Mucosa of descending colon (tissue), 3 donors: ENCODE data around the gene PHF1. TPM values are rescaled to one million over a fixed set of nuclear protein-coding genes. Genes with fewer than 3 reads are reported as not detected.
A peak's percentile ranks its signal among the peaks of the same experiment; 100 is the strongest.

Experiments
- ATAC-seq: fragments of 200-7000 bp; cut with Tn5 transposase; one replicate; pipeline ENCODE4 v1.9.1; 2020; ENCODE audit warnings: mild to moderate bottlenecking, moderate library complexity
- DNase-seq, 3 donors: peaks; one replicate each; pipeline ENCODE4 v3.0.0-alpha.2; 2020
- H3K36me3 ChIP-seq: fragments of 200-600 bp; one replicate; pipeline ENCODE4 v1.8.0; 2021; ENCODE audit warnings: low read depth, mild to moderate bottlenecking
- H3K4me1 ChIP-seq: fragments of 200-600 bp; one replicate; pipeline ENCODE4 v1.8.0; 2021; ENCODE audit warnings: low read depth, mild to moderate bottlenecking
- H3K4me3 ChIP-seq: fragments of 200-600 bp; one replicate; pipeline ENCODE4 v1.8.0; 2021; ENCODE audit warnings: mild to moderate bottlenecking
- H3K9me3 ChIP-seq: fragments of 200-600 bp; one replicate; pipeline ENCODE4 v1.8.0; 2021; ENCODE audit warnings: mild to moderate bottlenecking
- intact Hi-C, 2 donors: fragments of 100-400 bp; cut with DNase I in 1 of 2; cut with micrococcal nuclease in 1 of 2; formaldehyde crosslinking; loops; one replicate each; pipeline versions ENCODE4 v1.11.0 to v1.11.1; 2022; cut with DNase I, micrococcal nuclease
- total RNA-seq, 3 donors: library from RNA; stranded (reverse); fragmentation: NEBNext Ultra II Directional in 2 of 3; extraction: Animal tissue kit (Norgen Biotek cat#: 25700) in 2 of 3; gene quantifications; one replicate each; pipeline versions ENCODE4 v1.2.1 to v1.2.4, GENCODE V29; 2021 to 2023
- TF ChIP-seq, protein P1 (sequence below): fragments of 200-600 bp; IDR thresholded peaks from one replicate; pipeline ENCODE4 v1.8.0; 2022; ENCODE audit warnings: antibody characterized with exemption, mild to moderate bottlenecking
- donor health status: DM: no; HTN: no; CAD: no; lungs with moderate emphysema.
- donor health status: DM: no; HTN: no; CAD: no.
- donor health status: DM: no; HTN: yes; CAD: no.

The PHF1 gene
- total RNA-seq, 3 donors from 2014 or later = 29.9 to 96.5 (median 38.1) TPM

DNA sequence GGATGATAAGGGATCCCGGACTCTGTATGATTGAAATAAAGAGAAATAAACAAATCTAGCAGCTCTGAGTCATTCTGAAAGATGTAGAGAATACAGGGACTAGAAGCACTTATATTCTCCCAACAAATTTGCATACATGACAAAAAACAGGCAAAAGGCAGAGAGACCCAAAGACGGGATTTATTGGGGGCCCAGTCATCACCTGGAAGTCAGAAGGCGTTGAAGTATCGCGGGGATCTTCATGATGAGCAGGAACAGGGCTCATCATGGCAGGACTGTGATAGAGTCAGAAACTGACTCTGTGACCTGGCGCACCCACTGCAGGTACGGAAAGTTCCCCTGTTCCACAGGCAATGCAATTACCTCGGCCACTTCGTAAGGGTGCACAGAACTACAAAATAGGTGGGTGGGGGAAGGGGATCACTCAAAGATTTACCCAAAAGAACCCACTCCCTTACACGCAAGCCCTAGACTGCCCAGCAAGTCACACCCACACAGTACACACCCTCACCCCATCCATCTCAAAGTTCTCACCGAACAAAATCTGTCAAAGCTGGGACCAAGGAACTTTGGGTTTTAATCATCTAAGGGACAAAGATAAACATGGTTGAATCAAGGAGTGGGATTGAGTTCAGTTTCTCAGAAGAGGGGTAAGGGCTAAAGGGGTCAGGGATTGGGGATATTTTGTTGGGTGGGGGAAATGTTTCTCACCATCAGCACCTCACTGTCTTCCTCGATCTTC lies 5.7 kb downstream of the PHF1 start:
- TF ChIP-seq, protein P1, sequence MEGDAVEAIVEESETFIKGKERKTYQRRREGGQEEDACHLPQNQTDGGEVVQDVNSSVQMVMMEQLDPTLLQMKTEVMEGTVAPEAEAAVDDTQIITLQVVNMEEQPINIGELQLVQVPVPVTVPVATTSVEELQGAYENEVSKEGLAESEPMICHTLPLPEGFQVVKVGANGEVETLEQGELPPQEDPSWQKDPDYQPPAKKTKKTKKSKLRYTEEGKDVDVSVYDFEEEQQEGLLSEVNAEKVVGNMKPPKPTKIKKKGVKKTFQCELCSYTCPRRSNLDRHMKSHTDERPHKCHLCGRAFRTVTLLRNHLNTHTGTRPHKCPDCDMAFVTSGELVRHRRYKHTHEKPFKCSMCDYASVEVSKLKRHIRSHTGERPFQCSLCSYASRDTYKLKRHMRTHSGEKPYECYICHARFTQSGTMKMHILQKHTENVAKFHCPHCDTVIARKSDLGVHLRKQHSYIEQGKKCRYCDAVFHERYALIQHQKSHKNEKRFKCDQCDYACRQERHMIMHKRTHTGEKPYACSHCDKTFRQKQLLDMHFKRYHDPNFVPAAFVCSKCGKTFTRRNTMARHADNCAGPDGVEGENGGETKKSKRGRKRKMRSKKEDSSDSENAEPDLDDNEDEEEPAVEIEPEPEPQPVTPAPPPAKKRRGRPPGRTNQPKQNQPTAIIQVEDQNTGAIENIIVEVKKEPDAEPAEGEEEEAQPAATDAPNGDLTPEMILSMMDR = no peak
- H3K4me3 ChIP-seq = peak overlapping the region; percentile 44
- DNase-seq (no peak), ATAC-seq (no peak)
- peaks cover 5% of the 10 kb centered on the region for H3K36me3 ChIP-seq
- intact Hi-C loops = no loop called here
- H3K9me3 ChIP-seq = no peaks in the 10 kb centered on the region
- H3K4me1 ChIP-seq = peaks cover 35% of the 10 kb centered on the region

DNA sequence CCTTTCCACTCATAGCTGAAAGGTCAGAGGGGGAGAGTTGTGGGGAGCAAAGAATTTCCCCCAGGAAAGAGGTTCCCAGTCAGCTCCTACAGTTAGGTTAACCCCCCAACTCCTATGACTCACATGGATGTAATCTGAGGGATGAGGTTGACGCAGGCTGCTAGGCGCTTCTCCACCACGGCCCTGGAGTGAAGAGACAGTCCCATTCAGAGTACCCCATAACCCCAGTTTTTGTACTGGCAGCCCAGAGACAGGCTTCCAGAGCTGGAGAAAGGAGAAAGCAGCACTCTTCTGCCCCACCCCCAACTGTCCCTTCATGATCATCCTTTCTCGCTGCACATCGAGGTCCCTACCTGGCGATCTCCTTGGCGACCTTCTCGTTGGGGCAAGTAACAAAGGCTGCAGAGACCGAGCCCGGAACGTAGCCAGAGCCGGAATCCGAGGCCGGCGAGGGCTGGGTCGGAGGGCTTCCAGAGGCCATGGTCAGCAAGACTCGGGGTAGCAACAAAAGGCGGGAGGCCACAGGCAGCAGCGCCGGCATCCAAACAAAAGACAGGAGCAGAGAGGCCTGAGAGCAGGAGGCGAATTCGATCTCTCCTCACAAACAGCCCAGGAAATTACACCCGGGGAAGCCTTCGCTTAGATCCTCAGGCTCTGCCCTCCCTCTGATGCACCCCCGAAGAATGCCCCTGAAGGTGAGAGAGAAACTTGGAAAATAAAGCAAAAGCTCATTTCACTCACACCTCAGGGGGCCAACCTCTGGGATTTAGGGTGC lies 6.5 kb downstream of the PHF1 start:
- peaks cover 5% of the 10 kb centered on the region for H3K36me3 ChIP-seq
- TF ChIP-seq, protein P1 = no peak
- intact Hi-C loops = no loop called here
- peaks cover 27% of the 10 kb centered on the region for H3K4me1 ChIP-seq
- H3K9me3 ChIP-seq = no peaks in the 10 kb centered on the region
- DNase-seq = peak; percentile 45 to 64 (median 60)
- H3K4me3 ChIP-seq = peak overlapping the region; percentile 44
- ATAC-seq = no peak

DNA sequence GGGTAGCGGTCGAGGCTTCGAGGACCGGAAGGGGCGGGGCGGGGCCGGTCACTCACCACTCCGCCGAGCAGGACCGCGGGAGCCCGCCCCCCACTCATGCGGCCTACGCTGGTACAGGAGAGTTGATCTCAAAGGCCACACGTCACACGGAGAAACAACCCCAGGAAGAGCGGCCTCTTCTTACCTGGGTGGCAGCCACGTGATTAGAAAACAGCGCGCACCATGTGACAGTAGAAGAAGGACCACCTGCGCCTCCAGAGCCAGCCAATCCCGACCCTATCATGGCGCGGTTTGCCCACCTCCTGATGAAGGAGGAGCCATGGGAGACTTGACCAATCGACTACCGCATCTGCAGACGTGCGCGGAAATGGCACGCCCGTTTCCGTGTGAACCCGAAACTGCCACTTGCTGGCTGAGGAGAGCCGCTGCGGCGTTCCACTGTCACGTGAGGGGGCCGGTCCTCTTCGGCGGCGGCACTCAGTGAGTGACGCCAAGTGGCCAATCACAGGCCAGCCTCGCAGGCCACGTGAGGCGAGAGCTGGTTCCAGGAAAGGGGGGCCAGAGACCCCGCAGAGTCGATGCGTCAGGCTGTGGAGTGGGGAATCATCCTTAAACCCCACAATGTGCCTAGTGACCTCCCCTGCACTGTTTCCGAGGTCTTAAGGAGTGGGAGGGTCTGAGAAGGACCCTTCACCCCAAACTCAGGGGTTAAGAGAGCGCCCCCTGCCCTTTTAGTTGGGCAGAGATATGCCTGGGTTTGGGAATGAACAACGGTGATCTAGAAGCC lies 7.3 kb downstream of the PHF1 start, which contains the start of gene CUTA:
Gene CUTA (minus strand): TSS at position 205 of the 787 bp plus-strand sequence. CDS start 107 bp downstream, at position 98.
- Histone ChIP-seq H3K4me1 (peaks cover 21% of the 10 kb centered on the region), H3K36me3 (peaks cover 5% of the 10 kb centered on the region), H3K4me3 (peak within 1 kb of the TSS; percentile 44), H3K9me3 (no peaks in the 10 kb centered on the region)
- TF ChIP-seq, protein P1 = peak; percentile 14
- ATAC-seq (peak; percentile 95), DNase-seq (peak; percentile 98 to 100 (median 99))
- intact Hi-C loops = no loop called here

DNA sequence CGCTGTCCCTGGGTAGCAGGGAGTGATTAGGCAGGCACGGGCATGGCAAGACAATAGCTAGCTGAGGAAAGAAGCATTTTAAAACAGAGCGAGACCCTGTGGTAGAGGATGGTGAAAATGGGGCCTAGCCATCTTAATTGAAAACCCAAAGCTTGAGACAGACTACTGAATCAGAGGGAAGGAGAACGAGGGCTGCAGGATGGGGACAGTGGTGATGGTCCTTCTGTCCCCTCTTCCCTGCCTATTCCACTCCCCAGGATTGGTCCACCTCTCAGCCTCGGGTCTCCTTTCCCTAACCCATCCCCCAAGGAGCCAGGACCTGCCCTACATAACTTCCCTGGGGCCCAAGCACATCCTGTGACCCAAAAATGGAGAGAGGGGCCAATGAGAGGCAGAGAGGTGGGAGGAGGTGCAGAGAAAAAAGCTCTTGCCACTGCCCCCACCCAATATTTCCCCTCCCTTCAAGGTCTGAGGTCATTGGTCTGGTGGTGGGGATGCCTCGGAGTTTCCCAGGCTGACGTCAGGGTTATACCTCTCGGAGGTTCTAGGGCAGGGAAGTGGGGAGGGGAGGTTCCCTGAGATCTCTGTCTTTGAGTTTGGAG lies 8.0 kb downstream of the PHF1 start:
- Histone ChIP-seq H3K4me3 (no peak overlapping the region), H3K36me3 (peaks cover 5% of the 10 kb centered on the region), H3K4me1 (peaks cover 21% of the 10 kb centered on the region), H3K9me3 (no peaks in the 10 kb centered on the region)
- DNase-seq = no peak
- intact Hi-C loops = no loop called here
- no peak for ATAC-seq
- TF ChIP-seq, protein P1 = no peak
